HG03457 (cell line): Measurements from ENCODE around the gene RAVER1.

Source experiments
- ATAC-seq: cut with Tn5 transposase; IDR thresholded peaks from one replicate; pipeline ENCODE4 v1.9.1; 2021; ENCODE audit warnings: moderate number of reproducible peaks; ENCODE audit not compliant: unreplicated experiment

RAVER1 gene

GRCh38 chr19:10318807-10319682 lies 14.3 kb downstream of the RAVER1 start:
- ATAC-seq, result no peak

- ATAC-seq, result no peak
Observed at GRCh38 chr19:10317857-10318462, 15.4 kb downstream of the RAVER1 start.

- ATAC-seq, result no peak
Observed at GRCh38 chr19:10317045-10317856, 16.1 kb downstream of the RAVER1 start.

DNA sequence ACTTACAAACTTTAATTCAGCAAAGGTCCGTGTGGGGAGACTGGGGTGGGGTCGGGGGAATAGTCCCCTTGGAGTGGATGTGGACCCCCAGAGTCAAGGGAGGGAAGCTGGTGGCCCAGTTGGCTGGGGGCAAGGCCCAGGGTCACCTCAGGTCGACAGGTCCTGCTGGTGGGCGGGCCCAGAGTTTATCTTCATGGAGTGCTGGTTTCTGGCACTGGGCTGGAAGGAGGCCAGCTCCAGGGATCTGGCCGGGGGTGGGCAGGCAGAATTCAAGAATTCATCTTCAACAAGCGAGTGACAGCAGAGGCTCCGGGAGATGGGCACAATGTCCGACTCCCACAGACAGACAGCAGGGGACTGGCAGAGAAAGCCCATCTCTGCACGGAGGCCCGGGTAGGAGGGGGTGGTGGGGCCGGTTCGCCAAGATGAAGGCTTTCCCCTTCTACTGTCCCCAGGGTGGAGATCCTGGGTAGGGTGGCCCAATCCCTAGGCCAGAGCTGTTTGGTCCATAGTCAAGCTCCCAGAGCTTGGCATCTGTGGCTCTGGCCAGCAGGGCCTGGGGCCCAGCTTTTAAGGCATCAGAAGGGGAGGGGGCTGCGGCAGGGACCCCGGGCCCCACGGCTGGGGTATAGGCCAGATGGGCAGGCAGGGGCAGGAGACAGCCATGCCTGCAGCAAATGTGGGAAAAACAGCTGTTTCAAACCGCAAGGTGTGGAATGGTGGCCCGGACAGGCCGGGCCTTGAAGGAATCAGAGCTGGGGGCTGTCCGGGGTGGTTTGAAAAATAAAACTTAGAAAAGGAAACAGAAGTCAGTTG lies 16.9 kb downstream of the RAVER1 start:
- peak; percentile 13 for ATAC-seq

- peak; percentile 70 for ATAC-seq
Observed at GRCh38 chr19:10315335-10316214, 17.8 kb downstream of the RAVER1 start, which contains the start of gene FDX2. TSS of gene FDX2 (minus strand) at chr19:10316015. CDS start at chr19:10315996, 19 bp downstream.

- no peak for ATAC-seq
Observed at GRCh38 chr19:10309423-10309822, 23.9 kb downstream of the RAVER1 start, which contains the start of gene ZGLP1. TSS of gene ZGLP1 (minus strand) at chr19:10309815.

DNA sequence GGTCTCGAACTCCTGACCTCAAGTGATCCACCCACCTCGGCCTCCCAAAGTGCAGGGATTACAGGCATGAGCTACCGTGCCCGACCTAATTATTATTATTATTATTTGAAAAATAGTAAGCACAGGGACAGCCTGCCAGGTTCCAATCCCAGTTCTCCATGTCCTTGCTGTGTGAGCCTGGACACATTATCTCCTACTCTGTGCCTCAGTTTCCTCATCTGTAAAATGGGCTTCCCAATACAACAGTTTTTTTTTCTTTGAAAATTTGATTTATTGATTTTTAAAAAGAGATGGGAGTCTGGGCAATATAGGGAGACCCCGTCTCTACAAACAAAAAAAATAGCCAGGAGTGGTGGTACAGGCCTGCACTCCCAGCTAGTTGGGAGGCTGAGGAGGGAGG lies 27.0 kb downstream of the RAVER1 start:
- no peak for ATAC-seq

- ATAC-seq, result no peak
Observed at GRCh38 chr19:10305139-10305806, 28.1 kb downstream of the RAVER1 start.

DNA sequence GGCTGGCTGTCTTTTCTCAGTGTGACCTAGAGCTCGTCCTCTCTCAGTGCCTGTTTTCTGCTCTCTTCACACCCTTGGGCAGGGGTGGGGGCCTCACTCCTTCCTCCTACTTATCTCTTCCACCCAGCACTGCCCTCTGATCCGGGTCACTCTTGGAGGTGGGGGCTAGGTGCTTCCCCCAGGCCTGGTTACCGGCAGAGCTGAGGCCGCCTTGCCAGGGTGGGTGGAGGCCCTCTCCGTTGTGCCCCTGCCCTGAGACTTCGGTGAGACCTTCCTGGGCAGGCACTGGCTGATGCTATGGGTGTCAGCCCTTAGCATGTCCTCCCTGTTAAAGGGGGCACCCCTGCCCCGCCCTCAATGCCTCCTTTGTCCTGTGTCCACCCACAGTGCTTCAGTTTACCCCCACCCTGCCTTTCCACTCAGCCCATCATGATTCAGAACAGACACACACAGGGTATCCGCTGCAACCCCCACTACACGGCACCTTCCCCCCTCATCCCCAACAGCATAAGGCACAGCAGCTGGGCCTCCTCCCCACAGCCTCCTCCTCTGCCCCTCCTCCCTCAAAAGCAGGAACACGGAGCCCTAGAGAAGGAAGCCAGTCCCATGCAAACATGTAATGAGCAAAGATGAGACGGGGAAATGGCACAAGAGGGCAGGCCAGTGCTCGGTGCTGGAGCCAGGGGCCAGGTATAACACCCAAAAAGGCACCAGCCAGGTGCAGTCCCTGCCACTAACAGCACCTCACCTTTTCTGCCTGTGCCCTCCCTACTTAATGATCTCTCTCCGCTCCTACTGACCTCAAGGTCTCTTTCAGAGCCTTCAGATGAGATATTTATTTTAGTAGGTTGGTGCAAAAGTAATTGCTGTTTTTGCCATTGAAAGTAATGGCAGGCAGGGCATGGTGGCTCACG lies 33.5 kb downstream of the RAVER1 start:
- ATAC-seq, result no peak

DNA sequence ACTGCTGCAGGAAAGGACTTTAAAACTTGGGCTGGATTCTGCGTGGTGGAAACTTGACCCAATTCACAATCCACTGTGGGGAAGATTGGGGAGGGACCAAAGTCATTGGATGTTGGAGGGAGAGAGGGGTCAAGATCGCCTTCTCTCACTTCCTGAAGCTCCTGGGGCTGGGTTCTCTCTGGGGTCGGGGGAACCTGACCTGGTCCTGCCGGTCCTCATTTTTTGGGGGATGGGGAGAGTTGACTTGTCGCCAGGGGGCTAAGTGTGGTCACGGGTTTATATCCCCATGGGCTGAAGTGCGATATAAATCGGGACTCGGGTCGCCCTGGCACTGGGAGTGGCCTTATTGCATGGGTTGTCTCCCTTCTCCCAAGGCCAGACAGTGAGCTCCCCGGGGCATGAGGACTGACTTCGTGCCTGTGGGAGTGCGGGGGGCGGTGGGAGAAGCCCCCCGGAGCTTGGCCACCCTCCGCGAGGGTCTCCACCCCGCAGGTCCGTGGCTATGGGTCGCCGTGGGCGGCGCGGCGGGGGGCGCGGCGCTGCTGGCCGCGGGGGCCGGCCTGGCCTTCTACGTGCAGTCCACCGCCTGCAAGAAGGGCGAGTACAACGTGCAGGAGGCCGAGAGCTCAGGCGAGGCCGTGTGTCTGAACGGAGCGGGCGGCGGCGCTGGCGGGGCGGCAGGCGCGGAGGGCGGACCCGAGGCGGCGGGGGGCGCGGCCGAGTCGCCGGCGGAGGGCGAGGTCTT lies 37.3 kb downstream of the RAVER1 start:
- no peak for ATAC-seq

- ATAC-seq, result no peak
Observed at GRCh38 chr19:10295305-10295846, 38.0 kb downstream of the RAVER1 start.

- no peak for ATAC-seq
Observed at GRCh38 chr19:10294368-10294697, 39.0 kb downstream of the RAVER1 start.

- ATAC-seq, result no peak
Observed at GRCh38 chr19:10293637-10294367, 39.5 kb downstream of the RAVER1 start.

GRCh38 chr19:10292789-10293636 lies 40.3 kb downstream of the RAVER1 start:
- no peak for ATAC-seq

- peak; percentile 34 for ATAC-seq
Observed at GRCh38 chr19:10292206-10292788, 41.0 kb downstream of the RAVER1 start.
